GM21360 (cell line): Measurements from ENCODE around the gene METRN.
"Not testable (repeated sequence)": the region's sequence is repeated elsewhere in the genome, so short reads cannot be mapped to it uniquely, and the experiment has no call there.

ENCODE experiments used
- ATAC-seq: cut with Tn5 transposase; IDR thresholded peaks from one replicate; pipeline ENCODE4 v1.9.1; 2021; ENCODE audit warnings: mild to moderate bottlenecking, moderate library complexity; ENCODE audit not compliant: unreplicated experiment

Gene METRN

DNA sequence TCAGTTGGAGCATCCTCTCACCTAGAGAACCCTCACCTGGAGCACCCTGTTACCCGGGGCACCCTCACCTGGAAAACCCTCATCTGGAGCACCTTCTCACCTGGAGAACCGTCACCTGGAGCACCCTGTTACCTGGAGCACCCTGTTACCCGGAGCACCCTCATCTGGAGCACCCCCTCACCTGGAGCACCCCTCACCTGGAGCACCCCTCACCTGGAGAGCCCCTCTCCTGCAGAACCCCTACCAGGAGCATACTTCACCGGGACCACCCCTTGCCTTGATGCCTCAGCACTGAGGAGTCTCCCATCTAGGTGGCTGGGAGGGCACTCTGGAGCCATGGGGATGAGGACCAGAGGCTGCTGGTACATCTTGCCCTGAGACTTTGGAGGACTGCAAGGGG is 6.0 kb upstream of the METRN start:
- ATAC-seq, result no peak

DNA sequence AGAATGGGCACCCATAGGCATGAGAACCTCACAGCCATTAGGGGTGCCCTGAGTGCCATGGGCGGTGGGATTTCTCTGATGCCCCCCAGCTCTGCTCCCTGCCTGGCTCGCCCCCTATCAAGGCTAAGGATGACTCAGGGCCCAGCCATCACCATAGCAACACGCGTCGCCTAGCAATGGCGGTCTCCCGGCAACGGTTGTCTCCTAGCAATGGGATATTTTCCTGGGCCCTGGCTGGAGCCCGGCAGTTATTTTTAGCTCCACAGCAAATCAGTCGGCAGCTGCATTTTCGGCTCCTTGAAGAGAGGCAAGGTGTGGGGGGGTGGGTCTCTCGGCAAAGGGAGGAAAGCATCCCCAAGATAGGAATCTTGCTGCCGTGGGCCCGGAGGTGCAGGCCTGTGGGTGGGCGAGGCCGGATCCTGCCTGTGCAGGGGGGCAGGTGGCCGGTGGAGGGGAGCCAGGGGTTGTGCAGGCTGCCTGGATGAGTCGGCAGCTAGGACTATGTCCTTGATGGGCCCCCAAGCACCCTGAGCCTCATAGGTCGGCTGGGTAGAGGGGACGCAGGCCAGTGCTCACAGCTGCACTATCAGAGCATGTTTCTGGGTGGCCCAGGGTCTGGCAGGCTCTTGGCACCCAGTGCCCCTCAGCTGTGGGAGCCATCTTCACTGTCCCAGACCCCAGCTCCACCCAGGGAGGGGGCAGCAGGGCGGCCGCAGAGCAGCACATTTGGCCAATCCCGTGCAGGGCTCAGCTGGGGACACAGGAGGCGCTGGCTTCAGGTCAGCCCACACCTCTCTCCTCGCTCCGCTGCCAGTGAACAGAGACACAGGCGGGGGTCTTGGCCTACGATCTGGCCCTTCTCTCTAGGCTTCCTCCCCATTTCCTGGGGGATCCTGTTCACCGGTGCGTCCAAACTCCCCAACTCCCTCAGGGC is 5.1 kb upstream of the METRN start:
- no peak for ATAC-seq

DNA sequence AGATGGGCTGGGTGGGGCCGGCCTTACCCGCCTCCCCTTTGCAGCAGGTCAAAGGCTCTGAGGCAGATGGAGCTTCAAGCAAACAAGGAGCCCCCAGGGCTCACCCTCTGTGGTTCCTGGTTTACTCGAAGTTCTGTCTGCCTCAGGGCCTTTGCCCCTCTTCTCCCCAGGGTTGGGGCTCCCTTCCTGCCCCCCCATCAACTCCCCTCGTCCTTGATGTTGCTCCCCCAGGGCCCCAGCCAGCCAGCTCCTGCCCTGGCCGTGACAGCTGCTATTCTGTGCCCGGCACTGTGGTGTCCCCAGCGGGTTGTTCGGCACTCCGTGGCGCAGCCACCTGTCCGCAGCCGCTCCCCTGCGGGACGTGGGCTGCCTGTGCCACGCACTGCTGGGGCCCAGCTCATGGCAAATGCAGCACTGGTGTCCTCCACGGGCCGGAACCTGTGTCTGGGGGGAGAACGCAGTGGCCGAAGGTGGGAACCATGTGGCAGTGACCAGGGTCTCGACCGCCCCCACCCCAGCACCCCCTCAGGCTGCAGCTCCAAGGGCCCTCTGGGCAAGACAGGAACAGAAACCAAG is 4.3 kb upstream of the METRN start:
- no peak for ATAC-seq

DNA sequence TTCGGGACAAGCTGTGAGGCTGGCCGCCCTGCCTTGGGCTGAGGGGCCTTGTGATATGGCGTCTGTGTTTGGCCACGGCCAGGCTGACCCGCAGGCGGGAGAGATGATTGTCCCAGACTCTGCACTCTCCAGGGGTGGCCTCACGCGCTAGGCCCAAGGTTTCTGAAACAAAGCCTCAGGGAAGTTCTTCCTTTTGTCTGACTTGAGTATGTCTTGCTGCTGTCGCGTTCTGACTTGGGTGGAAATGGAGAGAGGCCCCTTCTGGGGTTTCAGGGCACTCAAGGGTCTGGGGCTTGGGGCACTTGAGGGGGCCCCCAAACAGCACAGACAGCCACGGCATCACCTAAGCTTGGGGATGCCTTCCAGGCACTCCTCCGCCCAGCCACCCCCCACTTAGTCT is 3.8 kb upstream of the METRN start:
- ATAC-seq, result no peak

DNA sequence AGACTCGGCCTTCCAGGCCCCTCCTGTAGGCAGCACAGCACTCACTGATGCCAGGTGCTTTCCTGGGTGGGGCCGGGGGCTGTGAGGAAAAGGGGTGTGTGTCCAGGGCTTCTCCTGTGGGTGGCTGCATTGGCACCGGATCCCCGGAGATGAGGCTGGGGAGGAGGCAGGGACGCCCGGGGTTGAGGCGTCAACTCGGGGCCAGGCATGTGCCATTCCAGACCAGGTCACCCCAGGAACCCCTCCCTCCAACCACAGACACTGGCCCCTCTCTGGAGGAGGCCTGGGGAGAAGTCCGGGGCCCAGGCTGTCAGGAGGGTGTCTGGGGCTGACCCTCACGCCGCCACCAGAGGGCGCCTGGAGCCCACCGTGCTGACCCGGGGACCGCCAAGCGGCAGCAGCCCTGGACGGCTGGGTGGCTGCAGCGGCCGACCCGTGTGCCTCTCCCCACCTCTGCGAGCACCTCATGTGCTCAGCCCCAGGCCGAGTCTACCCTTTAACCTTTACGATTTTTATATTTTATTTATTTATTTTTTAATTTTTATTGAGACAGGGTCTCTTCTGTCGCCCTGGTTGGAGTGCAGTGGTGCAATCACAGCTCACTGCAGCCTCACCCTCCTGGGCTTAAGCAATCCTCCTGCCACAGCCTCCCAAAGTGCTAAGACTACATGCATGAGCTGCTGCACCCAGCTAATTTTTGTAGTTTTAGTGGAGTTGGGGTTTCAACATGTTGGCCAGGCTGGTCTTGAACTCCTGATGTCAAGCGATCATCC is 3.2 kb upstream of the METRN start:
- no peak for ATAC-seq

DNA sequence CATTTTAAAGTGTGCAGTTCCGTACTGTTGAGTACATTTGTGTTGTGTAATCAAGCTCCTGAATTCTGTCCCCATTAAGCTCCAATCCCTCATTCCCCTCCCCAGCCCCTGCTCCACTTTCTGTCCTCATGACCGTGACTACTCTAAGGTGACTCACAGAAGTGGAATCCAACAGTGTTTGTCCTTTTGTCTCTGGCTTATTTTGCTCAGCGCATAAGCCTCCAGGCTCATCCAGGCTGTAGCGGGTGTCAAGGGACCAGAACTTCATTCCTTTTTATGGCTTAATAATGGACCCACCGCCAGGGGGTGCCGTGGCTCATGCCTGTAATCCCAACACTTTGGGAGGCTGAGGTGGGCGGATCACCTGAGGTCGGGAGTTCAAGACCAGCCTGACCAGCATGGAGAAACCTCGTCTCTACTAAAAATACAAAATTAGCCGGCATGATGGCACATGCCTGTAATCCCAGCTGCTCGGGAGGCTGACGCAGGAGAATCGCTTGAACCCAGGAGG is 2.1 kb upstream of the METRN start:
- not testable (repeated sequence) for ATAC-seq

DNA sequence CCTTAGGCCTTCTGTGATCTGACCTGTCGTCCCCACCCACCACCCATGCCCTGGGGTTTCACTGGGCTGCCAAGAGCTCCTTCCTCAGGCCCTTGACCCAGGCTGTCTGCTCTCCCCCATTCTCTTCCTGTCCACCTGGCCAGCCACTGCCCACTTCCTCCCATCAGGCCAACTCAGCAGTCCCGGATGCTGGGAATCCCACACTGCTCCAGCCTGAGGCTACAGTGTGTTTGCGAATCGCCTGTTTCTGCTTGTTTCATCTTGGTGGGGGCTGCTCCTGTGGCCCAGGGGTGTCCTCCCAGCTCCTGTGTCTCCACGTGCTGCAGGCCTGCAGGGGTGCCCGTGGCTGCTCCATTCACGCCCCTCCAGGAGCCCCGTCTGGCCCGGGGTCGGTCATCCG is 839 bp upstream of the METRN start:
- no peak for ATAC-seq

DNA sequence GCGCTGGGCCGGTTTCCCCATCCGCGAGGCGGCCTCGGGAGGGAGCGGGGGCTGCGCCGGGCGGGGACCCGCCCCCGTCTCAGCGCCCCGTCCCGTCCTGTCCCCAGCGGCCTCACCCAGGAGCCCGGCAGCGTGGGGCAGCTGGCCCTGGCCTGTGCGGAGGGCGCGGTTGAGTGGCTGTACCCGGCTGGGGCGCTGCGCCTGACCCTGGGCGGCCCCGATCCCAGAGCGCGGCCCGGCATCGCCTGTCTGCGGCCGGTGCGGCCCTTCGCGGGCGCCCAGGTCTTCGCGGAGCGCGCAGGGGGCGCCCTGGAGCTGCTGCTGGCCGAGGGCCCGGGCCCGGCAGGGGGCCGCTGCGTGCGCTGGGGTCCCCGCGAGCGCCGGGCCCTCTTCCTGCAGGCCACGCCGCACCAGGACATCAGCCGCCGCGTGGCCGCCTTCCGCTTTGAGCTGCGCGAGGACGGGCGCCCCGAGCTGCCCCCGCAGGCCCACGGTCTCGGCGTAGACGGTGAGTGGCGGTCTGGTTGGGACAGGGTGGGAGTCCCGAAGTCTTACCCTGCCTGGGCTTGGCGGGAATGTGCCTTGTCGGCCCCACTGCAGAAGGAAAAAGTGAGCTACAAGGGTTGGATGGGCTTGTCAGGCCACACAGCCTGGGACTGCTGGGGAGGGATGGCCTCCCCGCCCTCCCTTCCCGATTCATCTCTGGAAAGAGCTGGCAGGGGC is 720 bp downstream of the METRN start:
- ATAC-seq, result no peak

DNA sequence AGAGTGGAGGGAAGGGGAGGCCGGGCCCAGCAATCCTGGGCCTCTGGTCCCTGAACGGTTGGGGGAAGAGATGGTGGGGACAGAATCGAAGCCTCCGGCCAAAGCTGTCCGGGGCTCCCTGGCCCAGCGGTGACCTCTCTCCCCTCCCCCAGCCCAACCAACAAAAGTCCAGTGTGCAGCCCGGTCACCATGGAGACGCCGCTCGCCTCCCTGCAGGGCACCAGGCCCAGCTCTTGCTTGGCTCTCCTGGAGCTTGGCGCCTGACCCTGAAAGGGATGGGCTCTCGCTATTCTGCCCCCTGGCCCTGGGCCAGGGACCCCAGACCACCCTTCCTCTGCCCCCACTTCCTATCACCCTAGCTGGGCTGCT is 1.3 kb downstream of the METRN start:
- ATAC-seq, result no peak

DNA sequence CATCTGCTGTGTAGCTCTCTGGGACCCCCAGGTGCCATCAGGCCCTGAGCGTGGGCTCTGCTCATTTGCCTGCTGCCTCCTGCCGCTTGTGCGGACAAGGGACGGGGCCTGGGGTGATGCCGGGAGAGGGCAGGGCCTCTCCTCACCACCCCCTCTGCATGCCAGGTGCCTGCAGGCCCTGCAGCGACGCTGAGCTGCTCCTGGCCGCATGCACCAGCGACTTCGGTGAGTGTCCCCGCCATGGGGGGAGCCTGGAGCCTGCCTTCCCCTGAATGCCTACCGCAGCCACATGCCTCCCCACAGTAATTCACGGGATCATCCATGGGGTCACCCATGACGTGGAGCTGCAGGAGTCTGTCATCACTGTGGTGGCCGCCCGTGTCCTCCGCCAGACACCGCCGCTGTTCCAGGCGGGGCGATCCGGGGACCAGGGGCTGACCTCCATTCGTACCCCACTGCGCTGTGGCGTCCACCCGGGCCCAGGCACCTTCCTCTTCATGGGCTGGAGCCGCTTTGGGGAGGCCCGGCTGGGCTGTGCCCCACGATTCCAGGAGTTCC is 1.9 kb downstream of the METRN start:
- ATAC-seq, result no peak

DNA sequence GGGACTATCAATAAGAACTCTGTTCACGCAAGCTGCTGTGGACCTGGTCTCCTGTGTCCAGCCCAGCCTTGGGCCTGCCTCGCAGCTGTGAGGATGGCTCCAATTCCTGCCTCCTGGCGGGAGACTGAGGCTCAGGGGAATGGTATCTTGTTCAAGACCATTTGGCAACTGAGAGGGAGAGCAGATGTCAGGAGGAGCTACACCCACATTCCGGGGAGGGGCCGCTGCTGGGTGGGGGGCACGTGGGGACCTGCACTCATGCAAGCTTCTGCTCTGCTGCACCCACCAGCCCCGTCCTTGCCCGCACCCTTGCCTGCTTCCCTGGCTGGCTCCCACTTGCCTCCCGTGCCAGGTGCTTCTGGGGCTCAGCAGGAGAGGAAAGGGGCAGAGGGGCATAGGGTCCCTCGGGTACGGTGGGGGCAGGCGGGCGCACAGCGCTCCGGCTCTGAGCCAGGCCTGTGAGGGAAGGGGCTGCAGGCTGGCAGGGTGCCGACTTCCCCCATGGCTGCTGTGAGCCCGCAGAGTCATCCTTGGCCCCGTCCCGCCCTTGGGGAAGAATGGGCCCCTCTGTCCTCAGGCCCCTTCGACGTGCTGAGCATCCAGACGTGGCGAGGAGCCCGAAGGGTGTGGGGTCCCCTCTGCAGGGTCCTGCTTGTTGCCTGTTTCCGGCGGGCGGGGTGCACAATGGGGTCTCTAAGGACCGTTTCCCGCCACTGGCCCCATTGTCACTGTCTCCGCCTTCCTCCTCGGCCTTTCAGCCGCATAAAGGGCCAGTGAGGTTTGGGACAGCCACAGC is 2.7 kb downstream of the METRN start:
- no peak for ATAC-seq

DNA sequence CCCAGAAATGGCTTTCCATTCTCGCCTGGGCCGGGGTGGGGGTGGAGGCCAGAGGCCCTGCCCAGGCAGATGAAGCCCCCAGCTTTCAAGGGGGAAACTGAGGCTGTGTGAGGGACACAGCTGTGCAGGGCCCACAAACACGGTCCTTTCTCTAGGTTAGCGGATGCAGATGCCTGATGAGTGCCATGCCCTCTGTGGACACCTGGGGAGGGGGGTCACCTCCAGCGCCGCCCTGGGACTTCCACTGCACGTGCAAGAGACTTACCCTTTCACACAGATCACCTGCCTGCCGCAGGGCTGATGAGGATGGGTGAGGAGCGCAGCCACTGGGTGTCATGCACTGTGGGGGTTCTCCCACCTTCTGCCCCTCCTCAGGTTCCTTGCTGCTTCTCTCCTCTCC is 3.5 kb downstream of the METRN start:
- ATAC-seq, result no peak

DNA sequence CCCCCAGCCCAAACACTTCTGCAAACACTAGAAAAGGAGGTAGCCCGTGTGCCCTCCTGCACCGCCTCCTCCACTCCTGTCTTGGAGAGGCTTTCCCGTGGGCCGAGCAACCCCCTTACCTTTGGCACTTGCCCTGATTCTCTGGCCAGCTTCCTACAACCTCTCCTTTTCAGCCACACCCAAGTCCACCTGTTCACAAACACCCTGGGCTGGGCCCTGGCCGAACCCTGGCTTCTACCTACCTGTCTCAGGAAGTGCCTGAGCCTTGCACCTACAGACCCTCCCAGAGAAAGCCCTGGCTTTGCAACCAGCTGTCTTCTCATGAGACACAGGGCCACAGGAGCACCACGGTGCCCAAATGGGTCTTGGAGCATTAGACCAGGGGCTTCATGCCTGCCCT is 4.0 kb downstream of the METRN start:
- no peak for ATAC-seq

DNA sequence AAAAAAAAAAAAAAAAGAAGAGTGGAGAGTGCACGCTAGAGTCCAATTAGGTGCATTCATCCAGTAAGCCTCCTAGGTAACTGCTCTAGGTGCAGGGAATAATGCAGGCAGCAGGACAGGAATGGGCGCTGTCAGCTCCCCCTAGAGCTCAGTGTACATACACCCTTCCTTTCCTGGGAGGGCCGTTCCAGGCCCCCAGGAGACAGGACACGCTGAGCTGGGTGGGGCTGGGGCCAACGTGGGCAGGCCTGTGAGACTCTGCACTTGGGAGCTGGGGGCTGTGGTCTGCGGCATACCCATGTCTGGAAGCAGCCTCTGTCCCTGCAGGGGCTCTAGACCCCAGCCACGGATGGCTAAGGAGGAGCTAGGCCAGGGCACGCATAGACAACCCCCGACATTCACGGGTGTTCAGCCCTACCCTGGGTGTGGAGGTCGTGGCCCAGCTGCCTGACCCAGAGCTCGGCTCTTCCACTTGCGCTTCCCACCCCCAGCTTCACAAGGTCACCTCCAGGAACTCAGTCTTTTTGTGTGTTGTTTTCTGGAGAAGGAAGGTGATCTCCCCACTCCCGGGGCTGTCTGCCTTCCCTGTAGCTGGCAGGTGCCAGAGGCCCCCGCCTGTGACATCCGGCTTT is 5.0 kb downstream of the METRN start:
- no peak for ATAC-seq

DNA sequence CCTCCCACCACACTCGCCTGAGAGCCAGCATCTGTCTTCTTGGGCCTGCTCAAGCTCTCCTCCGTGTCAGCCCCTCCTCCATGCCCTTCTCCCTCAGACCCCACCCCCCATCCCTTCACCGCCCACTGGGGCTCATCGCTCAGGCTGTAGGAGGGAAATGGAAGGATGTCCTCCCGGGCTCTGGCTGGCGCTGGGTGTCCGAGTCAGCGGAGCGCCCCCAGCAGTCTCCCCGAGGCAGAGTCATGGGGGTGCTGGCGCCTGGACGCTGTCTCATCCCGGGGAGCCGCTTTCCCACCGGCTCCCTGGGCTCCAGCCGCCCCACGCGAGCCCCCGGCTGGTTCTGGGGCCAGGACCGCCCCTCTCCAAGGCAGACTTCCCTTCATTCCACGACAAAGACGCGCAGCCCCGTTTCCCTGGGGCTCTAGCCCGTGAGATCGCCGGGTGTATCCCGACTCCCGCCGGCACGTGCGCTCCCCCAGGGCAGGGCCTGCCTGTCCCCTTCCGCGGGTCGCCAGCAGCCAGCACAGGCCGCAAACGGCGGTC is 5.6 kb downstream of the METRN start:
- peak; percentile 23 for ATAC-seq

DNA sequence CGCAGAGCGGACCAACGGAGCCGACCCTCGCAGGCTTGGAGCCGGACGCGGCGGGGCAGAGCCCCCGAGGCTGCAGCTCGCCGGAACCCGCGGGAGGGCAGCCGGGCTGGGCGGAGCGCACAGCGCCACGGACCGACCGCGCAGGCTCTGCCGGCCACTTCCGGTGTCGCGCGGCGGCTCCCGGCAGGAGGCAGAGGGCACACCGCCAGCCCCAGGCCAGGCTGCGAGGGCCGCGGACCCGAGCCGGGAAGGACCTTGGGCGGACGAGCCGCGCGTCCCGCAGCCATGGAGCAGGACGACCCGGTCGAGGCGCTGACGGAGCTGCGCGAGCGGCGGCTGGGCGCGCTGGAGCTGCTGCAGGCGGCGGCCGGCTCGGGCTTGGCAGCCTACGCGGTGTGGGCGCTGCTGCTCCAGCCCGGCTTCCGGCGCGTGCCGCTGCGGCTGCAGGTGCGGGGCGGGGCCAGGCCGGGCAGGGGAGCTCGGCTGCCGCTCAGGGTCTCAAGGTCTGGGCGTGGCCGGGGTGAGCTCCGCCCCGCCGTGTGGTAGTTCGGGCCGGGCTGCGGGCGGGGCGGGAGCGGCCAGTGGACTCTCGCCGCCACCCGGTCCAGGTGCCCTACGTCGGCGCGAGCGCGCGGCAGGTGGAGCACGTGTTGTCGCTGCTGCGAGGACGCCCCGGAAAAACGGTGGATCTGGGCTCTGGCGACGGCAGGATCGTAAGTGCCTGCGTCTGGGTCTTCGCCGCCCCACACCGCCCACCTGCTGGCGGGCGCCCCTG is 6.3 kb downstream of the METRN start, which contains the start of gene ANTKMT:
TSS of gene ANTKMT (plus strand) at position 157 of the 775 bp plus-strand sequence. CDS start at position 286, 129 bp downstream.
- peak; percentile 52 for ATAC-seq

DNA sequence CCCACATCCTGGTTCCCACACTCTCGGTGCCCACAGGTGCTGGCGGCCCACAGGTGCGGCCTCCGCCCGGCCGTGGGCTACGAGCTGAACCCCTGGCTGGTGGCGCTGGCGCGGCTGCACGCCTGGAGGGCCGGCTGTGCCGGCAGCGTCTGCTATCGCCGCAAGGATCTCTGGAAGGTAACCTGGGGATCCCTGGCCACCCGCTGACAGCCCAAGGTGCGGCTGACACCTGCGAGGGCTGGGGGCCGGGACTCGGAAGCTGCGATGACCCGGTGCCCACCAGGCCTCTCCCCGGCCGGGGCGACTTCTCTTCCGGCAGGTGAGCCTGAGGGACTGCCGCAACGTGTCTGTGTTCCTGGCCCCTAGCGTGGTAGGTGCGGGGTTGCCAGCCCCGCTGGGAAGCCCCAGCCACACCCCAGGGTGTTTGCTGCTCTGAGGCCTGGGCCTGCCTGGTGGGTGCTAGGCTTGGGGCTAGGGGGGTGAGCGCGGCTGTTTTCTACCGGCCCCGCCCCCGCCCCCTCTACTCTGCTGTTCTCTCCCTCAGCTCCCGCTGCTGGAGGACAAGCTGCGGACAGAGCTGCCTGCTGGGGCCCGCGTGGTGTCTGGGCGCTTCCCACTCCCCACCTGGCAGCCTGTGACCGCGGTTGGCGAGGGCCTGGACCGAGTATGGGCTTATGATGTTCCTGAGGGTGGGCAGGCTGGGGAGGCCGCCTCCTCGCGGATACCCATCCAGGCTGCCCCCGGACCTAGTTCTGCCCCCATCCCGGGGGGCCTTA is 7.0 kb downstream of the METRN start:
- ATAC-seq, result no peak
